ENCODE measurements around the gene SLC7A9.
"Not testable (repeated sequence)": the region's sequence is repeated elsewhere in the genome, so short reads cannot be mapped to it uniquely, and the experiment has no call there.

The SLC7A9 gene

DNA sequence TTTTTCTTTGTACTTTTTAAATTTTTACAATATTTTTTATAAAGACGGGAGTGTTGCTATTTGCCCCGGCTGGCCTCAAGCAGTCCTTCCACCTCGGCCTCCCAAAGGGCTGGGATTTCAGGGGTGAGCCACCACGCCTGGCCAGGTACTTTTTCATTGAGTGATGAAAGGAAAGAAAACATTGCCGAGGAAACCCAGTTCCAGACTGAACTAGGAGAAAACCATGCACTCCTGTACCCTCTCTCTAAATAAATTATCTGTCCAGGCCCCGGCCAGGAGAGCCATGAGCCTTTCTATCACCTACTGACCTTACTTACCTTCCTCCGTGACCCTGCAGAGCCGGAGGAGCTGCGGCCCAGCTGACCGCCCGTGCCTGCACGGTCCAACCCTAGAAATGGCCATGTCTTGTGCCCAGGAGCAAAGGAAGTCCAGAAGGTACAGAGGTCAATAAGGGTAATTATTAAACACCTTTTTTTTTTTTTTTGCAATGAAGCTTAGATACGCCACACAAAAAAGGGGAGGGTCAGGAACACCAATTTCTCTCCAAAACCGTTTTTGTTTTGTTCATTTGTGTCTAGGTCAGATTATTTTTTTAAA, at the start of gene SLC7A9:
Gene SLC7A9 (minus strand): TSS at position 399 of the 597 bp plus-strand sequence. CDS start 1,233 bp downstream, outside the sequence.
- no peak for DNase-seq

DNA sequence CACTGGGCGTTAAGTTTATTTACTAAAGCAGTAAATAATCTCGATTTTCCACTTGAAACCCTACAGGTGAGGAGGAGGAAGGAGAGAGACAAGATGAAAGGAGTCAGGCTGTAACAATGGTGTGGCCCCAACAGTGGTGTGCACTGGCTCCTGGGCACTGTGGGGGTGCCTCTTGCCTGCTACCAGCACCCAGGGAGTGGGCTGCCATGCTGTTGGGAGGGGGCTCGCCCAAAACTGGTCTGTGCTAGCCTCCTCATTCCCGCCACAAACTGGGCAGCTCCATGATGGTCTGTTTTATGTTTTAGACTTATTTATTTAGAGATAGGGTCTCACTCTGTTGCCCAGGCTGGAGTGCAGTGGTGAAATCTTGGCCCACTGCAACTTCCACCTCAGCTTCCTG, 49.8 kb upstream of the SLC7A9 start:
- DNase-seq = no peak

- DNase-seq = no peak
These were observed 48.0 kb upstream of the SLC7A9 start for GRCh38 chr19:32917616-32917996.

DNA sequence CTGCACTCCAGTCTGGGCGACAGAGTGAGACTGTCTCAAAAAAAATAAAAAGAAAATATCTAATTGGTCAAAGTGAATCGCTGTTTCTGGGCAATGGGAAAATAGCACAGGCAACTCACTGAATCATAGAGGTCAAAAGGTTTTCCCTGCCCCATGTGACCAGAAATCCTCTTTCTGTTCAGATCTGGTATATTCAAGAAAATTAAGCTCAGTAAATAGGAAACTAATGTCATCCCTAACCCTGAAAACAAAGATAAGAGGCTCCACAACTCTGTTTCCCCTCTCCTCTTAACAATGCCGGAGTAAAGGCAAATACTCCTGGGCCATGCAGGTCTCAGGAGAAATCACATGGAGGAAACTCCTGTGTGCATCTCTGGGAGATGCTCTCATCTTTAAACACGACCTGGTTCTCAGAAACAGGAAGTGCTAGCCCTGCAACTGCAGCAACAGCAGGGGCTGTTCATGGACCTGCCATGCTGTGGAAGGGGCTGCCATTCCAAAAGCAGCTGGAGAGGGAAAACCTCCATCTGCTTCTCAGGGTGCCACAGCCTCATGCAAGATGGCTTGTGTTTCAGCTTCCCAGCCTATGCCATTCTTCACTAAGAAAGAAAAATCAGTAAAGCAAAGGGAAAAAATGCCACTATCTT, 47.5 kb upstream of the SLC7A9 start:
- no peak for DNase-seq

GRCh38 chr19:32914879-32915660, 45.5 kb upstream of the SLC7A9 start:
- no peak for DNase-seq

DNA sequence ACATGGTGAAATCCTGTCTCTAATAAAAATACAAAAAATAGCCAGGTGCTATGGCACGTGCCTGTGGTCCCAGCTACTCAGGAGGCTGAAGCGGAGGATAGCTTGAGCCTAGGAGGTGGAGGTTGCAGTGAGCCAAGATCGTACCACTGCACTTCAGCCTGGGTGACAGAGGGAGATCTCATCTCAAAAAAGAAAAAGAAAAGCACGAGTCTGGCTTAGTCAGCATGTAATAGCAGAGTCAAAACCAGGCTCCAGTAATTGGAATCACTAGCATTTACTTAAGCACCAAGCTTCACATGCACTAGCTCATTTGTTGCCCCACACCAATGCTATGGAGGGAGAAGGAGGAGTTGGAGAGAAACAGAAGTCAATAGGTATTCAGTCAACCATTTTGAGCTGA, 41.9 kb upstream of the SLC7A9 start:
- no peak for DNase-seq

DNA sequence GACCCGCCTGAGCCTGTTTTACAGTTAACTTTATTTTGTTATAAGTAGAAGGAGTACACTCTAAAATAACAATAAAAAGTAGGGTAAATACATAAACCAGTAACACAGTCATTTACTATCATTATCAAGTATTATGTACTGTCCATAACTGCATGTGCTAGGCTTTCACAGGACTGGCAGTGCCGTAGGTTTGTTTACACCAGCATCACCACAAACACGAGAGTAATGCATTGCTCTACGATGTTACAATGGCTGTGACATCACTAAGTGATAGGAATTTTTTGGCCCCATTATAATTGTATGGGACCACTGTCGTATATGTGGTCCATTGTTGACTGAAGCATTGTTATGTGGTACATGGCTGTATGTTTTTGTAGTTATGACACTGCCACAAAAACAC, 41.3 kb upstream of the SLC7A9 start:
- DNase-seq = no peak

DNA sequence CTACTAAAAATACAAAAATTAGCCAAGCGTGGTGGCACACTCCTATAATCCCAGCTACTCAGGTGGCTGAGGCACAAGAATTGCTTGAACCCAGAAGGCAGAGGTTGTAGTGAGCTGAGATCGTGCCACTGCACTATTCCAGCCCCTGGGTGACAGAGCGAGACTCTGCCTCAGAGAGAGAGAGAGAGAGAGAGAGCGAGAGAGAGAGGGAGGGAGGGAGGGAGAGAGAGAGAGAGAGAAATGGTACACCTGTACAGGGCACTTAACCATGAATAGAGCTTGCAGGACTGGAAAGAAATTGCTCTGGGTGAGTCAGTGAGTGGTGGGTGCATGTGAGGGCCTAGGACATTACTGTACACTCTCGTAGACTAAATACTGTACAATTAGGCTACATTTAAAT, 40.5 kb upstream of the SLC7A9 start:
- no peak for DNase-seq

DNA sequence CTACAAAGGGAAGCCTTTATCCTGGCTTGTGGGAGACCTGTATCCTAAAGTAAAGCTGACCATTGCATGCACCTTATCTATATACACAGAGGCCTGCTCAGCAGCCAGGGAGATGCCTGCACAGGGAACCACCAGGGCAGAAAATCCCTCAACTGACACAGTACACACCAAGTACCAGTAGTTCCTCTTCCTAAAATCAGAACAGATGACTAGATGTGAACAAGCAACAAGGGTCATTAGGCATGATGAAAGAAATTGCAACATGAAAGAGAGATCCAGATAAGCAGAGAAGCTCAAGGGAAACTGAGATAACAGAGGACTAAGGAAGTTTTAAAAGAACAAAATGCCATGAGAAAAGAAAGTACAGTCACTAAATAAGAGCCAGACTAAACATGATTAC, 39.7 kb upstream of the SLC7A9 start:
- no peak for DNase-seq

DNA sequence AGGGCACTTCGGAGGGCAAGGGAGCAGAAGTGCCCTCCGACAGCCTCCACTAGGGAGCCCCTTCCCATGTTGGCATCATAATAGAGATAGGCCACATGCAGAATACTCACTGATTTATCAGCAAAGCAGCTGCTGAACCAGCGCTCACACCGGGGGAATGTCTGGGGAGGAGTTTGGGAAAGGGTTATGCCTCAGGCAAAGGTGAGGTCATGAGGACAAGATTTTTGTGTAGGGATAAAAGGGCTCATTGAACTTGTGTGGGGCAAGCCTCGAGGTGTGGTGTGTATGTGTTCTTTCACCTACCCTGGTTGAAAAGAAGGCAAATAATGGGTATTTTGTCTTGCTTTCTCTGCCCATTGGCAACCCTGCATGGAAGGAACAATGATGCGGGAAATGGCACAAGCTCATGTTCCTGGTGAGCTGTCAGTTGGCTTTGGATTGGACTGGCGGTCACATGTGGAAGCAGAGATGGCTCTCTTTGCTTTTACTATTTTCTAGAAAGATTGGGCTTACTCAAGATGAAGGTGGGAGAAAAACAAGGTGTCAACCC, 39.1 kb upstream of the SLC7A9 start:
- no peak for DNase-seq

GRCh38 chr19:32902448-32902847, 32.9 kb upstream of the SLC7A9 start:
- DNase-seq = no peak

- DNase-seq = no peak
These were observed 32.1 kb upstream of the SLC7A9 start for GRCh38 chr19:32901504-32902161.

DNA sequence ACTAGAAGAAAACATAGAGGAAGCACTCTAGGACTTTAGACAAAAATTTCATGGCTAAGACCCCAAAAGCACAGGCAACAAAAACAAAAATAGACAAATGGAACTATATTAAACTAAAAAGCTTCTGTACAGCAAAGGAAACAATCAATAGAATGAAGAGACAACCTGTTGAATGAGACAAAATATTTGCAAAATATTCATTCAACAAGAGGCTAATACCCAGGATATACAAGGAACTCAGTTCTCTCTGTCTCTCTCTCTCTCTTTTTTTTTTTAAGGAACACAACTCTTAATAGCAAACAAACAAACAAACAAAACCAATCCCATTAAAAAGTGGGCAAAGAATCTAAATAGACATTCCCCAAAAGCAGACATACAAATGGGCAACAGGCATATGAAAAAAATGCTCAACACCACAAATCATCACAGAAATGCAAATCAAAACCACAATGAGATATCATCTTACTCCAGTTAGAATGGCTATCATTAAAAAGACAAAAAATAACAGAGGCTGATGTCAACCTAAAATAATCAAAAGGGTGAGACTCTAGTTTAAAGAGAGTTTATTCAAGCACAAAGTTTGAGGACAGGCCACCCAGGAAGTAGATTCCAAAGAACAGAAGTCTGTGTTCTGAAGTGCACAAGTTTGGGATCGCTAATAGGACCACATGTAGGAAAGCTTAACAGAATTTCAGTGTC, 27.1 kb upstream of the SLC7A9 start:
- no peak for DNase-seq

DNA sequence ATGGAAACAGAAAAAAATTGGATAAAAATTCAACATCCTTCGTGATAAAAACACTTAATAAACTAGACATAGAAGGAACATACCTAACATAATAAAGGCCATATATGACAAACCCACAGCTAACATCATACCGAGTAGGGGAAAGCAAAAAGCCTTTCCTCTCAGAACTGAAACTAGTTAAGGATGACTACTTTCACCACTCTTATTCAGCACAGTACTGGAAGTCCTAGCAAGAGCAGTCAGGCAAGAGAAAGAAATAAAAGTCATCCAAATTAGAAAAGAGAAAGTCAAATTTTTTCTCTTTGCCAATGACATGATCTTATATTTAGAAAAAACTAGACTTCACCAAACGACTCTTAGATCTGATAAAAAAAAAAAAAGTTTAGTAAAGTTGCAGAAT, 25.8 kb upstream of the SLC7A9 start:
- DNase-seq = no peak

DNA sequence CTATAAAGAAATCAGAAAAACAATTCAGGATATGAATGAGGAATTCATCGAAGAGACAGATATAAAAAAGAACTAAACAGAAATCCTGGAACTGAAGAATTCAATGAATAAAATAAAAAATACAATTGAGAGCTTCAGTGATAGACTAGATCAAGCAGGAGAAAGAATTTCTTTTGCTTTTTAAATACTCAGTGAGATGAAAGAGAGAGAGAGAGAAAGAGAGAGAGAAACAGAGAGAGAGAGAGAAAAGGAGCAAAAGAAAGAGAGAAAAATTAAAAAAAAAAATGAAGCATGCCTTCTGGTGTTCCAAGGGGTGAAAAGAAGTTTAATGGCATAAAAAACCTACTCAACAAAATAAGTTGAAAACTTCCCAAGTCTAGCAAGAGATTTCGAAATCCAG, 22.0 kb upstream of the SLC7A9 start:
- no peak for DNase-seq

- DNase-seq = no peak
These were observed 21.3 kb upstream of the SLC7A9 start for GRCh38 chr19:32890841-32891240.

GRCh38 chr19:32890326-32890725, 20.8 kb upstream of the SLC7A9 start:
- DNase-seq = no peak

DNA sequence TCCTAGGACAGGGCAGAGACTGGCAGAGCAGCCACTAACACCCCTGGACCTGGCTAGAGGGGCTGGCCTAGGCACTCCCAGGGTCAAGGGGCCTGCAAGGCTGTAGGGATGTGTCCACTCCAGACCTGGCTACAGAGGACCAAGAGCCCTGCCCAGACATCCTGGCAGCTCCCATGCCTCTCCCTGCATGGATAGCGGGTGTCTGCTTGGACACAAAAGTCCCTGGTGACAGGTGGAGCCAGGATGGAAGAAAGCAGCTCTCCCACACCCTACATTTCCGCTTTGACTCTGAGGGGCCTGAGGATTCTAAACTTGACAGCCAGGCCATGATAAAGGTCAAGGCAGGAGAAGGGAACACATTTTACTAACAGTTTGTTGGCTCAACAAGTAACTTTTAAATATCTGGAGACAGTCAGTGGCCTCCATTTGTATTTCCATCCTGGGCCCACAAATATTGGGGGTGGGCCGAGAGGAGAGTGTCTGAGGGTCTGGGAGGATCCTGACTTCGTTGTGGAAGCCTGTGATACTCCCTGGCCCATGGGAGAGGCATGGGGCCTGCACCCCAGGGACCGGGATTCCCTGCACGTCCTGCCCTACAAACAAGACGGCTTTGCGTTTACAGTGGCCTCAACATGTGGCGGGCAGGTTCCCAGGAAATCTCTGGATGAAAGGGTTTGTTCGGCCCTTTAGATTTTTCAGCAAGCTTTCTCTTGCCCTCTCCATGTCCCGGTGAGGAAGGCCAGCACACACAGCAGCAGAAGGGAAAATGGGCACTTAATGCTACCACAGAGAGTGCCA, 19.8 kb upstream of the SLC7A9 start:
- DNase-seq = no peak

DNA sequence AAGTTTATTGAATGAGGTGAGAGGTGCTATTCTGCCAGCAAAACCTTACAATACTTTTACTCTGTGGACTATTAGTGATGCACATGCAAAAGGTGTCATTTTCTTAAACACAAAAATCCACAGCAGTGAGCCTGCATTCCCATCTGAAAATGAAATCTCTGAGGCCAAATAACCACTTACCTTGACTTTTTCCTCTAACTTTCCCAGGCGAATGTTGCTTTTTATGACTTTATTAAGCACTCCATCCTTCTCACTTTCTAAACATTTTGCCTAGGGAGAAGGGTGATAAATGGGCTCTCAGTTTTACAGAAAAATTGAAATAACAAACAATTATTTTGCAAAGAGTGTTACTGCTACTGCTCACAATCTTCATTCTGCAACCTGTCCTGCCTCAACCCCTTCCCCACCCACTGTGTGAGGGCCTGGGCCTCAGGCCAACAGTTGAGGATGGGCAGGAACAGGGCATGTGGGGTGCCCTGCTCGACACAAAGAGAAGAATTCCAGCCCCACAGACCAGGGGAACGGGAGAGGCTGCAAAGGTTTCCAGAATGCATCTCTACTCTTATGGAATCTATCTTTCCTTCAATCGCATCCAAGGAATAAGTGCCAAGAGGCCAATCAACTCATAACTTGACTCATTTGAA, 18.1 kb upstream of the SLC7A9 start:
- DNase-seq = no peak

- DNase-seq = no peak
These were observed 16.7 kb upstream of the SLC7A9 start for GRCh38 chr19:32886241-32886640.

DNA sequence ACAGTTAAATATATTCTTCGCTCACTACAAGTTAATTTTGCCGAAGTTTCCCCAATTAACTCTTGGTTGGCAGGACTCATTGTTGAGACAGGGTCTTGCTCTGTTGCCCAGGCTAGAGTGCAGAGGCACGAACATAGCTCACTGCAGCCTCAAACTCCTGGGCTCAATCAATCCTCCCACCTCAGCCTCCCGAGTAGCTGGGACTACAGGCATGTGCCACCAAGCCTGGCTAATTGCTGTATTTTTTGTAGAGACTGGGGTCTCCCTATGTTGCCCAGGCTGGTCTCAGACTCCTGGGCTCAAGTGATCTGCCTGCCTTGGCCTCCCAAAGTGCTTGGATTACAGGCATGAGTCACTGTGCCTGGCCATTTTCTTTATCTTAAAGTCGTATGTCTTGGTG, 15.7 kb upstream of the SLC7A9 start:
- DNase-seq = not testable (repeated sequence)

Measured in stimulated activated naive CD4-positive, alpha-beta T cell (primary cell).